Ecto neural progenitor cell (in vitro differentiated cells): ENCODE measurements around the gene ZDHHC8.

Source experiments
- DNase-seq: peaks from one replicate; pipeline ENCODE4 v3.0.0-alpha.2; 2018; ENCODE audit warnings: low spot score

Gene ZDHHC8

GRCh38 chr22:20096574-20097420 lies 34.8 kb upstream of the ZDHHC8 start:
- DNase-seq = no peak

- DNase-seq = no peak
Measured at GRCh38 chr22:20099099-20099711, 32.4 kb upstream of the ZDHHC8 start.

- no peak for DNase-seq
Measured at GRCh38 chr22:20101638-20102037, 30.0 kb upstream of the ZDHHC8 start.

DNA sequence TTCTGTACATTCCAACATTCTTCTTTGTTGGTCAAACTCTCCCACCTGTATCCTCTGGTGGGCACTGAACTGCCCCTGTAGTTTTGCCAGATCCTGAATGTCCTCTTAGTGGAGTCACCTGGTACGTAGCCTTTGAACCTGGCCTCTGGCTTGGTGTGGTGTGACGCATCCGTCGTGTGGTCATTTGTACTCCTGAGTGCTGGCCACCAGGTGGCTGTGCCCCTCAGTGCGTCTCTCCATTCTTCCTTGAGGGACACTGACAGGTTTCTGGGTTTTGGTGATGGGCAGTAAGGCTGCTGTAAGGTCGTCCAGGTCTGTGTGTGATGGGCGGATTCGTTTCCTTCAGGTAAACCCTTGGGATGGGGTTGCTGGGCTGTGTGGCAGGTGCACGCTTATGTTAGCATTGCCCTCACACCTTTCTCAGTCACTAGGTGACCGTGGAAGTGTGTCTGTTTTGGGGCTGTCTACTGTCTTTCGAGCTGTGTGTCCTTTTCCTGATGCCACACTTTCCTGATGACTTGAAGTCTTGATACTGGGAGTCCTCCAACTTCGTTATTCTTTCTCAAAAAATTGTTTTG lies 29.3 kb upstream of the ZDHHC8 start:
- DNase-seq = no peak

DNA sequence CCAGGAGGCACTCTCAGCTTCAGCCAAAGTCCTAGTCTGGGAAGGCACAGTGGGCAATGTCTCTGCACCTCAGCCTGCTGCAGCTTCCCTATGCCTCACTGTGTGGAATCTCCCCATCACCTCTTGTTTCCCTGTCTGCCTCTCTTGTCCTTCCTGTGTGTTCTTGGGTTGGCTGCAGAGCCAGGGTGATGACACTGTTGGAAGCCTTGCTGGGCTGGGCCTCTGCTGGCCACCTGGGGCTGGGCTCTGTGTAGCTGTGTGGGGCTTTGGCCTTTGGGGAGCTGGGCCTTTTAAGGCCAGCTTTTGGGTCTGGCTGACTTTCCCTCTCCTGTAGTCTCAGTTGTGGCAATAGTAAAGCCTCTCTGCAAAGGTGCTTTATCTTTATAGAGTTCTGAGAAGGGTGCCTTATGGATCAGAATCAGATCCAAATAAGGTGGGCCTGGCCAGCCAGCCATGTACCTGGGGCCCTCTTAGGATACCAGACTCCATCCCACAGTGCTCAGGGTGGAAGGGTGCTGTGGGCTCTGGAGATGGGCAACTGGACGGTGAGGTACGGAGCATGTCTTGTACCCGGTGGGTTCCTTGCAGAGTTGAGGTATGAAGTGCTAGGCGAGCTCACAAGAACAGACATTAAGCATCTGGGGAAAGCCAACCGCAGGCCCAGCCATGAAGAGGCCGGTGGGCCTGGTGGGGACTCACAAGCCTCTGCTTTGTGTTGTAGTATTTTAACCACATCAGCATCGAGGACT lies 26.0 kb upstream of the ZDHHC8 start:
- no peak for DNase-seq

DNA sequence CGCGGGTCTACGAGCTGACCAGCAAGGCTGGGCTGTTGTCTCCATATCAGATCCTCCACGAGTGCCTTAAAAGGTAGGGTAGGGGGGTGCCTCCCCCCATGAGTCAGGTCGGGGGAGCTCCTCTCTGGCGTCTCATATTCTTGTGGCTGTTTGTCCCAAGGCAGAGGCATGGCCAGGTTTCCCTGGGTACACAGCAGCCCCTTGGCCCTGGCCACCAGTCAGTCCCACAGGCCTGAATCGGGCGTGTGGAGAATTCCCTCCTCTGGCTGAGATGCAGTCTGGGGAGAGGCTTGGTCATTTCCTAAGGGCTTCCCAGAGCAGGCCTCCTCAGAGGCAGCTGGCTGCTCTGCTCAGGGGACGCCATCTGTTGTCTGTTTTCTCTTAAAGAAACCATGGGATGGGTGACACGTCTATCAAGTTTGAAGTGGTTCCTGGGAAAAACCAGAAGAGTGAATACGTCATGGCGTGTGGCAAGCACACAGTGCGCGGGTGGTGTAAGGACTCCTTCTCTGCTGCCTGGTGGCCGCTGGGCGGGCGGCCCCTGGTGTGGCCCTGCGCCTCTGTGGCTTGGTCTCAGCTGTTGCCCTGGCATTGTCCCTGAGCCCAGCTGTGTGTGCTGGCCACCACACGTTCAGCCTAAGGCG lies 25.3 kb upstream of the ZDHHC8 start:
- no peak for DNase-seq

GRCh38 chr22:20106849-20107237 lies 24.8 kb upstream of the ZDHHC8 start:
- no peak for DNase-seq

- DNase-seq = no peak
Measured at GRCh38 chr22:20107471-20107901, 24.1 kb upstream of the ZDHHC8 start.

DNA sequence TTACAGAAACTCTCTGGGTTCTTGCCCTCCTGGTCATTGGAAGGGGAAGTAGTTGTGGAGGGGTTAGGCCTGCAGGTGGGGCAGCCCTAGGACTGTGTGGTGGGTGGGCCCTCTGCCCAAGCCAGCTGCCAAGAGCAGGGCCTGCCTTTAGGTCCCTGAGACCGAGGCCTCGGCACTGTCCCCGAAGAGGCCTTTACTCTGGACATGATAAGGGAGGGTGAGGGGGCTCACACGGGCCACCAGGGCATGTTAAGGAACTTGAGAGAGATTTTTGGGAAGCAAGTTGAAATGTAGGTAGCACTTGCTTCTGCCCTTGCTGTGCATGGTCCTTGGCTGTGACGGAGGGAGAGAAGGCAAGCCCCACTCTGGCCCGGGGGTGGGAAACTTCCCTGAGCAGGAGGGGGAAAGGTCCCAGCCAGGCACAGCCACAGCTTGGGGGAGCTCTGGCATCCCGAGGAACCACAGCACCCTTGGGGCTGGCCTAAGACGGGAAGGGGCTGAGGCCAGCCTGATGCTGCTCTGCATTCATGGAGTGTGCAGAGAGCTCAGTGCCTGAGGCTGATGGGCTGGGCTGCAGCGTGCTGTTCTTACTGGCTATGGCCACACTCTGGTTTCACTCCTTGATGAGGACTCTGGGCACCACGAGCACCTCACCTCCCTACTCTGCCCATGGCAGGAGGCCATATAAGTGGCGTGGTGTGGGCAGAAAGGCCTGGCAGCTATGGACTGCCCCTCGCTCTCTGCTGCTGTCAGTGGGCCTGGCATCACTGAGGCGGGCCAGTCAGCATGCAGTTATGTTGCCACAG lies 23.4 kb upstream of the ZDHHC8 start:
- DNase-seq = no peak

DNA sequence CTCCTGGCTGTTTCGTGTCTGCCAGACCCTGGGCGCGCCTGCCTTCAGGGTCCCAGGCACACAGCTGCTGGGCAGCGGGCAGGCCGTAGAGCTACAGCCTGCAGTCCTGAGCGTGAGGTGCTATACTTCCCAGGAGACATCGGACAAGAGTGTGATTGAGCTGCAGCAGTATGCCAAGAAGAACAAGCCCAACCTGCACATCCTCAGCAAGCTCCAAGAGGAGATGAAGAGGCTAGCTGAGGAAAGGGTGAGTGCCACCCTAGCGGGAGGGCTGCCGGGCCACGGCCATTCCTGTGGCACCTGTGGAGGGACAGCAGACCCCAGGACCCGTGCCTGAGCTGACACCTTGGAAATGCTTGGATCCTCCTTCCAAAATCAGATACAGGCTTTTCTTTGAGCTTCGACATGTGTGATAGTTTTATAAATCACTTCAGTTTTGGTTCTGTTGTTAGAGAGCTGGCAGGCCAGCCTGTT lies 22.8 kb upstream of the ZDHHC8 start:
- no peak for DNase-seq

DNA sequence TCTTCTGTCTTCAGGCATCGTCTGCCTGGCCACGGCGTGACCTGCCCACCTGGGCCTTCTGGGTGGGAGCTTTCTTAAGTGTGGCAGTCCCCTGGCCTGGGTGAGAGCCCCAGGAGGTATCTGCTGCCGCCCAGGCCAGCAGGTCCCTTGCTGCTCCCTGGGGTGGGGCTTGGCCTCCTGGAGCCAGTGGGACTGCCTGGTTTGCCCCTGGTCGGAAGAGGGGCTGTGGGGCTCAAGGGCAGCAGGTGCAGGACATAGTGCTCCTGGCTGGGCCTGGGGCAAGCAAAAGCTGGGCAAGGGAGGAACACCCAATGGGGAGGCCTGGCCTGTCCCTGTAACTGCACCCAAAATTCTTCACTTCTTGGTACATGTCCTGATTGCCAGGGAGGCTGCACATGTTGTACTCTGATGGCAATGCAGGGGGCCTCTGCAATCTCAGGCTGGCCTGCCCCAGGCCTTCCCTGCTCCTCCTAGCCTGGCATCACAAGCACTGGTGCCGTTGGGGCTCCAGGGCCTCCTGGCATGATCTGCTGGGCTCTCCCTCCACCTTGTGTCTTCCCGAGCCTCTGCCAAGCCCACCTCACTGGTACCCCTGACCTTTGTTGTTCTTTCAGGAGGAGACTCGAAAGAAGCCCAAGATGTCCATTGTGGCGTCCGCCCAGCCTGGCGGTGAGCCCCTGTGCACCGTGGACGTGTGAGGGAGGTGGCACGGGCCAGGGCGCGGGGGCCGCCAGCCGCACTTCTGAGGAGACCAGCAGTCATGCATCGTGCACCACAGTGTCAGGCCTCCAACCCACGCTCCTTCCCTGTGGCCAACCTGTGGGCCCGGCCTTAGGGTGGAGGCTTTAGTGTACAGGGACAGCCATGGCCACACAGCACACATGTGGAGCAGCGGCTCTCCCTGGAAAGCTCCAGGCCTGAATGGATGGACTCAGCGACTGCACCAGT lies 21.9 kb upstream of the ZDHHC8 start:
- DNase-seq = no peak

GRCh38 chr22:20110359-20110985 lies 21.1 kb upstream of the ZDHHC8 start:
- no peak for DNase-seq

GRCh38 chr22:20111045-20111688 lies 20.4 kb upstream of the ZDHHC8 start:
- DNase-seq = no peak

DNA sequence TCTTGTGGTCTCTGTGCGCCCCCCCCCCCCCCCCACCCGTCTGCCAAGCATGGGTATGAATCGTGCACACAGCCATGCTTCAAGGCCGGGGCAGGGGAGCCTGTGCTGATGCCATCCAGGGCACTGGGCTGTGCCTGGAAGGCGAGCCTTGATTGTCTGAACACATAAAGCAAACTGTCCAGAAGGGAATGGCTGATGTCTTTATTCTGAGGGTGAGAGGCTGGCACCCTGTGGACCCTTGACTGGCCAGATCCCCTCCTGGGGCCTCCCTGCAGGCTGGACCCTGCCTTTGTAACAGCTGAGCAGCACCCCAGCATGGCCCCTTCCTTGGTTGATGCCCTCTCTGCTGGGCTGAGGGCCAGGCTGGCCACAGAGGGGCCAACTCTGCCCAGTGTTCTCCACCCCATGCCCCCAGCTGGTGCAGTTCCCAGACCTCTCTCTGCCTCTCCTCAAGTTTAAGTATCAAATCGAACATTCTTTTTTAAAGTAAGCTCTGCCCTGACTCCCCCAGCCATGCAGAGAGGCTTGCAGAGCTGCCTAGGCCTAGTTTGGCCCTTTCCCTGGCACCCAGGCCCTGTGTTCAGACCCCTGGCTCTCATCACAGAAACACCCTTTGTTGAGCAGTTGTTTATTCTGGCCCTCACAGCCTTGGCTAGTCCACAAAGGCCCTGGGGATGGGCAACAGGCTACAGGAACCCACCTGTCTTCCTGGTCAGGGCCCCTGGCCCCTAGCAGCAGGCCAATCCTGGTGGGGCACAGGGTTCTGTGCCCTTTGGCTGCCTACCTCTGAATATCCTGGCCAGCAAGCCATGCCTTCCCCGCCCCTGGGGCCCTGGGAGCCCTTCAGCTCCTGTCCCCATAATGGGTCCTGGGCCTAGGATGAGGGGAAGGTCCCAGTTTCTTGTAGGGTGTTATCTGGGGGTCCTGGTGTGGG lies 19.6 kb upstream of the ZDHHC8 start:
- no peak for DNase-seq

- no peak for DNase-seq
Measured at GRCh38 chr22:20112623-20113511, 18.7 kb upstream of the ZDHHC8 start.

GRCh38 chr22:20113551-20114310 lies 17.9 kb upstream of the ZDHHC8 start:
- no peak for DNase-seq
